Ramos (cell line): Measurements from ENCODE around the gene RAB34.

Experiments
- in situ Hi-C: fragments of 300-500 bp; cut with MboI; formaldehyde crosslinking; loops from one replicate; pipeline ENCODE4 v1.14.3; 2022; ENCODE audit warnings: low sequenced_read_pairs; ENCODE audit not compliant: unreplicated experiment

RAB34 gene

DNA sequence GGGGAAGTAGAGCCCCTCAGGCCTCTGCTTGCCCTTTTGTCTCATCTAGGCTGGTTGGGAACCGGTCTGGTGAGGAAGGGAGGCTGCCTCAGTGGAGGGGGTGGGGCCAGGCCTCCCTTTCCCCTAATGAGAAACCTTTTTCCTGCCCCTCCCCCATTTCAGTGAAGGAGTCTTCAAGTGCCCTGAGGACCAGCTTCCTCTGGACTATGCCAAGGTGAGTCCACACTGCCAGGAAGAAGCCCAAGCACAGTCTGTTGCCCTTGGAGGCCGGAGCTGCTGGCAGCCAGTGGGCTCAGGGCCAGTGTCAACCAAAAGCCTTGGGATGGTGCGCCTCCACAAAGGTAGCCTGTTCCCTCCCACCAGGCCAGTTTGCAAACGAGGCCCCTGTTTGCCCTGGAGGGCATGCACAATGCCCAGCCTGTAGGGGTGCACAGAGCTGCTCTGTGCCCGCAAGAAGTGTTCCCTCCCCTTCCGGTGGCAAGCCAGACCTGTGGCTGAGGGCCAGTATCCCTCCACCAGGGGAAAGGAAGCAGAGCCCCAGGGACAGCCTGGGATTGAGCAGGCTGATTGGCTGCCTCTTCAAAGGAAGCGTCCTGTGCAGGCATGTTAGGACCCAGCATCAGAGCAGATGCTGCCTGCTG, 29.5 kb upstream of the RAB34 start:
- in situ Hi-C loops = loop anchor here (25.0 kb wide), 2 partner anchors 815 to 965 kb away; partner anchors contain the start of genes ABHD15 and TP53I13

DNA sequence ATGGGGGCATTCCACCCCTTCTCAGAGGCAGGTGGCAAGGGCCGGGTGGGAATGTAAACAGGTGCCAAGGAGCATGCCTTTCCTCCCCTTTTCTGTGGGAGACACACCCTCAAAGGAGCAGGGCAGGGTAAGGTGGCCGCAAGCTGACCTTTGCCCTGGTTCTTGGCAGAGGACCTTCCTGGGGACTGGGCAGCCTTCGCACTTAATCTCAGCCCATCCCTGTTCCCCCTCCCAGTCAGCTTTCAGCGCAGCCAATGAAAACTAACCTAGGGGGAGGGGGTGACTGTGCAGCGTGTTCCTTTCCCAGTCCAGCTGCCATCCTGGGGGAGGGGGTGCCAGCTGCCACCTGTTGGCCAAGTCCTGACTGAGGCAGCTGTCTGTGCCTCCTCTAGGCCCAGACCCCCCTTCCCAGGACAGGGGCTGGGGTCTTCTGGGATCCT, 29.0 kb upstream of the RAB34 start:
- in situ Hi-C loops = loop anchor here (25.0 kb wide), 2 partner anchors 816 to 966 kb away; partner anchors contain the start of genes ABHD15 and TP53I13

DNA sequence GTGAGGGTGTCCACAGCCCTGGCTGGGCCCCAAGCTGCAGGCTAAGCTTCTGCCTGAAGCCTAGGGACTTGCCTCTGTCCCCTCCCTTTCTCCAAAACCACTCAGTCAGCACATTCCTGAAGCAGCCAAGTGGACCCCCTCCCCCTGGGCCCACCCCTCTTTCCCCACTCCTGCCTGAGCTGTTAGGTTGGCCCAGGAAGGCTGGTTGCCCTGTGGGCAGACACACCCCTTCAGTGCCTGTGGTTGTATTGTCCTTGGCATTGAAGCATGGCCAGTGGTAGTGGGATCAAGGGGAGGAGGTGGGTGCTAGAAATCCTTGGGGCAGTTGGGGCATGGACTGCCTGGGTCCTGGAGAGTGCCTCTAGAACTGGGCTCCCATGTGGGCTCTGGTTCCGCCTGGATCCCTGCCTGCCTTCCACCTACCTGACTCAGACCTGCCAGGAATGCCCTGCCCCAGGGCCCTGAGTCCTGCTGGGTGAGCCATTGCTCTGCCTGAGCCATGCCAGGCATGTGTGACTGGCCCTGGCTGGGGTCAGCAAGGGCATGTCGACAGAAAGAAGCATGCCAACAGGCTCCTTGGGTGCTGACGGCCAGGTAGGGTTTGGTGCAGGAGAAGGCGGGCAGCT, 28.2 kb upstream of the RAB34 start:
- in situ Hi-C loops = loop anchor here (25.0 kb wide), 2 partner anchors 816 to 966 kb away; partner anchors contain the start of genes ABHD15 and TP53I13

DNA sequence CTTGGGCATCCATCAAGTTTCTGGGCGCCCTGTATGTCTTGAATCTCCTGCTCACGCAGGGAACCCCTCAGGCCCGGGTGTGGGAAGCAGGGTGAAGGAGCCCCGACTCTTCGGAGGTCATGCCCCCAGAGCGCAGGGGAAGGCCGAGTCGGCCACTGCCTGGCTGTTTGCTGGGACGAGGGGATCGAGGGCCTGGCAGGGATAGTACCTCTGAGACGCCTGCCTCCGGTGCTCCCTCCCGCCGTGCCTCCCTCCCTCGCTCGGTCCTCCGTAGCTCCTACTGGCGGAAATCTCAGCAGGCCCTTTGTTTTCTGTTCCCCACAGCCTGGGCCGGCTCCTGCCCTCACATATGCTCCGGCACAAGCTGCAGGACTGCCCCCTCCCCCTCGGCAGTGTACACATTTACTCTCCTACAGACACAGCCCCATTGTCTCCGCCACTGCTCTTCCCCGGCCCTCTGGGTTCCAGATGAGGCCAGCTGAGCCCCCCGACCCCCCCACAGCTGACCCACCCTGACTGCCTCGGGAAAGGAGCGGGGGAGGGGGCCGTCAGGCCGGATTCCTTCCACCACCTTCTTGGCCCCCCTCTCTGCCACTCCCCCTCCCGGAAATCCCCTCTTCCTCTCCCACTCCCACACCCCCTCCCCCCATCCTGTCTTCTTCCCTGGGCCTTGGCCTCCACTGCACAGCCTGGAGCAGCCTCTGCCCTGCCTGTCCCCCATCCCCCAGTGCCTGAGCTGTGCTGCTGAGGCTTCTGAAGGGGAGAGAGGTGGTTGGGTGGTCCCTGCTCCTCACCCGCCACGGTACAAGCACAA, 27.5 kb upstream of the RAB34 start:
- in situ Hi-C loops = loop anchor here (25.0 kb wide), 2 partner anchors 817 to 967 kb away; partner anchors contain the start of genes ABHD15 and TP53I13

DNA sequence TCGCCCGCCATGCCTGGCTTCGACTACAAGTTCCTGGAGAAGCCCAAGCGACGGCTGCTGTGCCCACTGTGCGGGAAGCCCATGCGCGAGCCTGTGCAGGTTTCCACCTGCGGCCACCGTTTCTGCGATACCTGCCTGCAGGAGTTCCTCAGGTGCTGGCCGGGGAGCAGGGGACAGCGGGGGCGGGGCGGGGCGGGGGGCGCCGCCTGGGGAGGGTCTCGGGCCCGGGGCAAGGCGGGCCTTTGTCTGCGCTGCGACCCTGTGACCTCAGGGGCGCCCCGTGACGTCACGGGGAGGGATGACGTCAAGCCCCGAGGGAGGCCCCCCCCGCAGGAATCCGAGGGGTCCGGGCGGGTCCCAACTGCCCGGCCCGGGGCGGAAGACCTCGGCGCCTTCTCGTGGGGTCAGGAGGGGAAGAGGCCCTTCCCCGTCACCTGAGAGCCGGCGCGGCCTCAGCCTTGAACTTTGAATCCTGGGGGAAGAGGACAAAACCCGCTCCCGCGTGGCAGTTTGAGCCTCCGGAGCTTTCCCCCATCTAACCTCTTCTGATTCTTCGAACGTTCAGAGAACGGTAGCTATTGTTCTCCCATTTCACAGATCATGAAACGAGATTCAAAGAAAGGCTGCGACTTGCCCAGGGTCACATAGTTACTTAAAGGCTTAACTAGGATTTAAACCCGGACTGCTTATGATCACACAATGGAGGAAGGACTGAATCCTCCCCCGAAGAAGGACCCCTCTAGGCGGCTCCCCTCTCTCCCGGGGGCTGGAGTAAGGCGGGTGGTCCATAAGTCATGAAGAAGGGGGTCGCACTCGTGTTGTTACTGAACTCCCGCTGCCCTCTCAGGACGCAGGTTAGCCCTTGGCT, 26.7 kb upstream of the RAB34 start:
- in situ Hi-C loops = loop anchor here (25.0 kb wide), 2 partner anchors 818 to 968 kb away; partner anchors contain the start of genes ABHD15 and TP53I13

DNA sequence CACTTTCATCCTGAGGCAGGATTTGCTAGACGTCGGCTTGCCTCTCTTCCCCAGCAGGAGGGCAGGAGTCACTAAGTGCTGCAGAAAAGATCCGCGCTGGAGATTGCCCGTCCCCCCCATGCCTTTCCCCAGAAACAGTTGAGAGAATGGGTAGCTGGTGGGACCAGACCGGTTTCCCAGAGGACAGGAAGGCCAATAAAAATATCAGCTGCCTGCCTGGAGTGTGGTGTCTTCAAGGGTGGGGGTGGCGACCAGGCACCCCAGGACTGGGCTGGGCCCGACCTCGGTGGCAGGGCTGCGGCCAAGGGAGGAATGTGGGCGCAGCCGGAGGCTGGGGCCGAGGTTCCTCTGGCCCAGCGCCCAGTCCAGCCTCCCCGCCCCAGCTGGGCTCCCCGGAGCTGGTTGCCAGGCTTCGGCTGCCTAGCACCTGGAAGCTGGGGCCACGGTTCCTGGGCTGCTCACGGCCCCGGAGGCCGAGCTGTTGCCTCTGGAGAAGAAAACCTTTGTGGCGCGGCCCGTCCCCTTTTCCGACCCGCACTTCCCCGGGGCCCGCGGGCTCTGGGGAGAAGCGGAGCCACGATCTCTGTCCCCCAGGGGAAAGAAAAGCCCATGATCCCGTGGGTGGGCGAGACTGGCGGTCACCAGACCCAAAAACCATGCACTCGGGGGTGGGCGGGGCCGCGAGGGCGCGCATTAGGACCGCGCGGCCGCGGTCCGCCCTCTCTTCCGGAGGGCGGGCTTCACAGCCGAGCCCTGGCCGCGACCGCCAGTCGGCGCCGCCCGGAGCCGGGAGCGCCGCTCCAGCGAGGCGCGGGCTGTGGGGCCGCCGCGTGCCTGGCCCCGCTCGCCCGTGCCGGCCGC, 25.8 kb upstream of the RAB34 start, which contains the start of gene TRAF4:
TSS of gene TRAF4 (plus strand) at position 769 of the 861 bp plus-strand sequence. CDS start 102 bp downstream, outside the sequence.
- in situ Hi-C loops = loop anchor here (25.0 kb wide), 2 partner anchors 819 to 969 kb away; partner anchors contain the start of genes ABHD15 and TP53I13

DNA sequence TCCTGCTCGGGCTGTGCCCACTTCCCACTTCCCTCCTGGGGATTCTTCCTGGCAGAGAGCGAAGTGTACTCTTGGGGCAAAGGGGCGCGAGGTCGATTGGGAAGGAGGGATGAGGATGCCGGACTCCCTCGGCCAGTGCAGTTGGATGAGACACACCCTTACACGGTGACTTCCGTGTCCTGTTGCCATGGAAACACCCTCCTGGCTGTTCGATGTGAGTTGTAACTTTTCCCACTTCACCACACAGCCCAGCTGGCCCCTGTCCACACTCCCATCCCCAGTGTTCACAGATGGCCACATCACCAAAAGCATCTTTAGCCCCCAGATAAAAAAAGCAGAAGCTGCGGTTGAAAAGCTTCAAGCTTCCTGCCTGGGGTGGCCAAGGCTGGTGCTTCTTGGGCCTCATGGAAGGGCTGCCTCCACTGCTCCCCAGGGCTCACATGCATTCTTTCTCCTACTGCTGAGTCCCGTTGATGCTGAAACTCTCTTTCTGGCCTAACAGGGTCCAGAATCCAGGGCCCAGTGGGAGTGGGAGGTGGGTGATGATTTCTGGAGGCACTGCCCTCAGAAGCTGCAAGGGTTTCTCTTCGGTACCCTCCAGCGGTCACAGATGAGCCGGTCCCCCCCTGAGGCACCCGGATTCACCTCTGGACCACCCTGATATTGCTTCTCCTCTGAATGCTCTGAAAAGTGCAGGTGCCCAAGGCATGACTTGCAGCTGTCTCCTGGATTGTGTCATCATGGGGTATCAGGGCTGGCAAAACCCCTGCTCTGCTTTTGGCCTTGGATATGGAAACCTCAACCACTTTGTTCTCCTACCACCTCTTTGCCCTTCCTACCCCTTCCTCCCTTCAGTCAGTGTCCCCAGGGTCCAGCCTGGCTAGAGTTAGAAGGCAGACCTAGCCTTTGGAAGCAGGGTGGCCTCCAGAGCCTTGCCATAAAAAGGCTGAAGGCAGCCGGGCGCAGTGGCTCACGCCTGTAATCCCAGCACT, 24.0 kb upstream of the RAB34 start:
- in situ Hi-C loops = loop anchor here (25.0 kb wide), 2 partner anchors 821 to 971 kb away; partner anchors contain the start of genes ABHD15 and TP53I13

DNA sequence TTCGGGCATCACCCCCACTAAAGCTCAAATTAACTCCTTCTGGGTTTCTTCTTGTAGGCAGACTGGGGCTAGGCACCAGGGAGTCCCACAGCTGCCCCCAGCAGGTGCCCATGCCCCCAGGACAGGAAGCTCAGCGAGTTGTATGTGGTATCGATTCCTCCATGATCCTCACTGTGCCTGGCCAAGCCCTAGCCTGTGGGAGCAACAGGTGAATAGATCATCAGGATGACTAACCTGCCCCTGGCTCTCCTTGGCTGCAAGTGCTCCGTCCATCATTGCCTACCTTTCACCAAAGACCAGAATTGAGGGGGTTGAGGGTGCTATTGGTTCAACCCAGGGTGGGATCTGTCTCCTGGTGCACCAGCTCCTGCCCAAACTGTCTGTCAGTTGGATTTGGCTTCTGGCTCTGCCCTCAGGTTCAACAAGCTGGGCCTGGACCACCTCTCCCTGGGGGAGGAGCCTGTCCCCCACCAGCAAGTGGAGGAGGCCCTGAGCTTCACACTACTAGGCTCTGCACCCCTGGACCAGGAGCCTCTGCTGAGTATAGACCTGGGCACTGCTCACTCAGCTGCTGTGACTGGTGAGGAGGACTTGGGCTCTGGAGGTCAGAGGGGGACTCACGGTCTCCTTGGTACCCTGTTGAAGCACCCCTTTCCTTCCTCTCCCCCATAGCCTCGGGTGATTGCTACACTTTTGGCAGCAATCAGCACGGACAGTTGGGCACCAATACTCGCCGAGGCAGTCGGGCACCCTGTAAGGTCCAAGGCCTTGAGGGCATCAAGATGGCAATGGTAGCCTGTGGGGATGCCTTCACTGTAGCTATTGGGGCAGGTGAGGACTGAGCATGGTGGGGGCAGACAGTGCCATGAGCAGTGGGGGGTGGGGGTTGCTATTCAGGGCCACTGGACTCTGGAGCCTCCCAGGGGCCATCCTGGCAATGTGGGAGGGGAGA, 23.0 kb upstream of the RAB34 start:
- in situ Hi-C loops = loop anchor here (25.0 kb wide), 2 partner anchors 822 to 972 kb away; partner anchors contain the start of genes ABHD15 and TP53I13

DNA sequence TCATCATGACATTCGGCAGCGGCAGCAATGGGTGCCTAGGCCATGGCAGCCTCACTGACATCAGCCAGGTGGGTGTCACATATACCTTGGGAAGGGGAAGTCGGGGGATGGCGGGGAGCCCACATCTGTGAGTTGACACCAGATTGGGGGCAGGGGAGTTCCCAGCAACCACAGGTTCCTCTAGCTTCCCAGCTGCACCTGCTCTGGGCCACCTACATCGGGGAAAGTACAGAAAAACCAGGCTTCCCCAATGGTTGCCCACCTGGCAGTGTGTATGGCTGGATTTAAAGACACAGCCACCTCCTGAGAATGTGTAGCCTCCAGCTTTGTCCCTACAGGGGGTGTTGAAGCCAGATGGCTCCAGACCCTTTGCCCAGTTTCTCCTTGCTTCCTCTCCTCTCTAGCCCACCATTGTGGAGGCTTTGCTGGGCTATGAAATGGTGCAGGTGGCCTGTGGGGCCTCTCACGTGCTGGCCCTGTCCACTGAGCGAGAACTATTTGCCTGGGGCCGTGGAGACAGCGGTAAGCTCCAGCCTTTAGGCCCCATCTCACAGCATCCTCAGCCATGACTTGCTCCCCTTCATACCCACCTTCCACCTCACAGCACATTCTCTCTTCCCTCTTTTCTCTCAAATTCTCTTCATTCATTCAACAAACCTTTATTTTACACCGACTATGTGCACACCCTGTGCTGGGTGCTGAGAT, 21.2 kb upstream of the RAB34 start:
- in situ Hi-C loops = loop anchor here (25.0 kb wide), 2 partner anchors 823 to 973 kb away; partner anchors contain the start of genes ABHD15 and TP53I13

DNA sequence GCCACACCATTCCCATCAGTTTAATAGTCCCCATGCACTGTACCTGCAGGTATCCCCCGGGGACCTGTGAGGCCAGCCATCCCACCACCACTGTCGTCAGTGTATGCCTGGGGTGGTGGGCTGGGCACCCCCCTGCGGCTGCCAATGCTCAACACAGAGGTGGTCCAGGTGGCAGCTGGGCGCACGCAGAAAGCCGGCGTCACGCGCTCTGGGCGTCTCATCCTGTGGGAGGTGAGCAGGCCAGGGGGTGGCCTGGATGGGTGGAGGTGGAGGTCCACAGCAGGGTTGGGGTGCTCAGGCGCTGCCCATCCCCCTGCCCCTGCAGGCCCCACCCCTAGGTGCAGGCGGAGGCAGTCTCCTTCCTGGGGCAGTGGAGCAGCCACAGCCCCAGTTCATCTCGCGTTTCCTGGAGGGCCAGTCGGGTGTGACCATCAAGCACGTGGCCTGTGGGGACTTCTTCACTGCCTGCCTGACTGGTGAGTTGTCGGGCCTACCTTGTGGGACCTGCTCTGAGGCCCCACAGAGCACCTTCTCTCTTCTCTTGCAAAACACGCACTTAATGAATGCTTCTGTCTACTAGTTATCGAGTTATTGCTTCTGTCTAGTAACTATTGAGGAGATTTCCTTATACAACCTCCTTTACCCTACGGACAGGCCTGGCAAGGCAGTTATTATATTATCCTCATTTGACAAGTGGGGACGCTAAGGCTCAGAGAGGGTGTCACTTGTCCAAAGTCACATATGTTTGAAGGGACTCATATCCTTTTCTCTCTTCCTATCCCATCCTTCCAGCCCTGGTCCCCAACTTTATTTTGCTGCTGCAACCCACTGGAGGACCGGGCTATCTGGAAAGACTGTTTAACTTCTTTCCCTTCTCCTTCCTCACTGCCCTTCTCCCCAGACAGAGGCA, 20.4 kb upstream of the RAB34 start:
- in situ Hi-C loops = loop anchor here (25.0 kb wide), 2 partner anchors 824 to 974 kb away; partner anchors contain the start of genes ABHD15 and TP53I13

DNA sequence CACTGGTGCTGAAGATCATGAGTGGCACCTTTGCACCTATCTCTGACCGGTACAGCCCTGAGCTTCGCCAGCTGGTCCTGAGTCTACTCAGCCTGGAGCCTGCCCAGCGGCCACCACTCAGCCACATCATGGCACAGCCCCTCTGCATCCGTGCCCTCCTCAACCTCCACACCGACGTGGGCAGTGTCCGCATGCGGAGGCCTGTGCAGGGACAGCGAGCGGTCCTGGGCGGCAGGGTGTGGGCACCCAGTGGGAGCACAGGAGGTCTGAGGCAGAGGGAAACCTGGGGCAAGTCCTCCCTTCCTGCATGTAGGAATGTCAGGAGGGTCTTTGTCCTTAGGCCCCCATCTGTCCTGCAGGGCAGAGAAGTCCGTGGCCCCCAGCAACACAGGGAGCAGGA, 19.6 kb upstream of the RAB34 start:
- in situ Hi-C loops = loop anchor here (25.0 kb wide), 2 partner anchors 825 to 975 kb away; partner anchors contain the start of genes ABHD15 and TP53I13

DNA sequence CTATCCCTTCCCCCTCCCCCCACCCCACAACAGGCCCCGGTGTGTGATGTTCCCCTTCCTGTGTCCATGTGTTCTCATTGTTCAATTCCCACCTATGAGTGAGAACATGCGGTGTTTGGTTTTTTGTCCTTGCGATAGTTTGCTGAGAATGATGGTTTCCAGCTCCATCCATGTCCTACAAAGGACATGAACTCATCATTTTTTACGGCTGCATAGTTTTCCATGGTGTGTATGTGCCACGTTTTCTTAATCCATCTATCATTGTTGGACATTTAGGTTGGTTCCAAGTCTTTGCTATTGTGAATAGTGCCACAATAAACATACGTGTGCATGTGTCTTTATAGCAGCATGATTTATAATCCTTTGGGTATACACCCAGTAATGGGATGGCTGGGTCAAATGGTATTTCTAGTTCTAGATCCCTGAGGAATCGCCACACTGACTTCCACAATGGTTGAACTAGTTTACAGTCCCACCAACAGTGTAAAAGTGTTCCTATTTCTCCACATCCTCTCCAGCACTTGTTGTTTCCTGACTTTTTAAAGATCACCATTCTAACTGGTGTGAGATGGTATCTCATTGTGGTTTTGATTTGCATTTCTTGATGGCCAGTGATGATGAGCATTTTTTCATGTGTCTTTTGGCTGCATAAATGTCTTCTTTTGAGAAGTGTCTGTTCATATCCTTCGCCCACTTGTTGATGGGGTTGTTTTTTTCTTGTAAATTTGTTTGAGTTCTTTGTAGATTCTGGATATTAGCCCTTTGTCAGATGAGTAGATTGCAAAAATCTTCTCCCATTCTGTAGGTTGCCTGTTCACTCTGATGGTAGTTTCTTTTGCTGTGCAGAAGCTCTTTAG, 18.5 kb upstream of the RAB34 start:
- in situ Hi-C loops = loop anchor here (25.0 kb wide), 2 partner anchors 826 to 976 kb away; partner anchors contain the start of genes ABHD15 and TP53I13

DNA sequence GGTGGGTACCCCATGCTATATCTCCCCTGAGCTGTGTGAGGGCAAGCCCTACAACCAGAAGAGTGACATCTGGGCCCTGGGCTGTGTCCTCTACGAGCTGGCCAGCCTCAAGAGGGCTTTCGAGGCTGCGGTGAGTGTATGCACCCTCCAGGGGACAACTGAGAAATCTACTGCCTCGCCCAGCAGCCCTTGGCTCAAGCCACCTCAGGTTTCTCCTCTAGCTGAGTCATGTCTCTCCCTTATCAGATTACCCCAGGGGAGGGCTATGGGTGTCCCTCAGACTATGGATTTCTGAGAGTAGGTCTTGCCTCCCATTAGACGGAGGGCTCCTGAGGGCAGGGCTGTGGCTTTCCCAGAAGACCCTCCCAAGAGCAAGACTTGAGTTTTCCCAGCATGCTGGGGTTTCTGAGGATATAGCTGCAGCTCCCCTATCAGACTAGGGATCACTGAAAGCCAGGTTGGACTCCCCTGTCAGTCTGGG, 17.6 kb upstream of the RAB34 start:
- in situ Hi-C loops = loop anchor here (25.0 kb wide), 2 partner anchors 827 to 977 kb away; partner anchors contain the start of genes ABHD15 and TP53I13
